Hematopoietic multipotent progenitor cell treated with erythropoietin and hydrocortisone succinate and interleukin-3 and kit ligand, for 4 days (in vitro differentiated cells): Measurements from ENCODE around the gene NEK3.
"Not testable (repeated sequence)": the region's sequence is repeated elsewhere in the genome, so short reads cannot be mapped to it uniquely, and the experiment has no call there.

Experiments used
- DNase-seq: peaks from one replicate; pipeline ENCODE4 v3.0.0-alpha.2; 2015

NEK3 gene

GRCh38 chr13:52169839-52170238, 10.4 kb upstream of the NEK3 start:
- DNase-seq = no peak

DNA sequence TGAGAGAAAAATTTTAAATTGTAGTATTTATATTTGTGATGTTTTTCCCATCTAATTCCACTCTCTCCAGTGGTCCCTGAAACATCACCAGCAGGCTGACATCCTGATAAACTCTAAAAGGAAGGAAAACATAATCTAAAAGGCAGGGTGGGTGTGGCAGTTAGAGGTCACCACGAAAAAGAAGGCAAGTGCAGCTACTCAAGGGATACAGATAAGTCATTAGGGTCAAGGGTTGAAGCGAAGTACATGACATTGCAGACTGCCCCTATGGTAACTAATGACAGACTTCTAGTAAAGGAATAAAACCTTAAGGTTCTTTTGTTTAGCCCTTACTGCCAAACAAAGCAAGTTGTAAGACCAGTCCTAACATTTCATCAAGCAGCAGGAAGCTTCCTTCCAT, 6.0 kb upstream of the NEK3 start:
- no peak for DNase-seq

DNA sequence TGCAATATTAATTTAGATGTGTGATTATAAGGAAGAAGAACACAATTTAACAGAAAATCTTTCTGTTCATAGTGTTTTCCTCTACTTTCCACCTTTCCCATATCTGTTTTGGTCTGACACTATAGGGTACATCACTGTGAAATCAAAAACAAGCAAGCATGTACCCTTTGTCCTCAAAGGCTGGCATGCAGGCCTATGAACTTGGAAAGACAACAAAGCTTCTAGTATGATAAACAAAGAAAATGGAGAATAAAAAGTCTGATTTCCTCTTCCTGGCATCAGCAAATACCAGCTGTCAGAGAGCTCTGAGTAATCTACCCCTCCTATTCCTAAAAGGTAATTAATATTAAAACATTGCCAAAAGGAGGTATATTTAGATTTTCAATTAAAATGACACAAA, 5.6 kb upstream of the NEK3 start:
- DNase-seq = no peak

- DNase-seq = not testable (repeated sequence)
Observed at GRCh38 chr13:52163878-52164277, 4.5 kb upstream of the NEK3 start.

DNA sequence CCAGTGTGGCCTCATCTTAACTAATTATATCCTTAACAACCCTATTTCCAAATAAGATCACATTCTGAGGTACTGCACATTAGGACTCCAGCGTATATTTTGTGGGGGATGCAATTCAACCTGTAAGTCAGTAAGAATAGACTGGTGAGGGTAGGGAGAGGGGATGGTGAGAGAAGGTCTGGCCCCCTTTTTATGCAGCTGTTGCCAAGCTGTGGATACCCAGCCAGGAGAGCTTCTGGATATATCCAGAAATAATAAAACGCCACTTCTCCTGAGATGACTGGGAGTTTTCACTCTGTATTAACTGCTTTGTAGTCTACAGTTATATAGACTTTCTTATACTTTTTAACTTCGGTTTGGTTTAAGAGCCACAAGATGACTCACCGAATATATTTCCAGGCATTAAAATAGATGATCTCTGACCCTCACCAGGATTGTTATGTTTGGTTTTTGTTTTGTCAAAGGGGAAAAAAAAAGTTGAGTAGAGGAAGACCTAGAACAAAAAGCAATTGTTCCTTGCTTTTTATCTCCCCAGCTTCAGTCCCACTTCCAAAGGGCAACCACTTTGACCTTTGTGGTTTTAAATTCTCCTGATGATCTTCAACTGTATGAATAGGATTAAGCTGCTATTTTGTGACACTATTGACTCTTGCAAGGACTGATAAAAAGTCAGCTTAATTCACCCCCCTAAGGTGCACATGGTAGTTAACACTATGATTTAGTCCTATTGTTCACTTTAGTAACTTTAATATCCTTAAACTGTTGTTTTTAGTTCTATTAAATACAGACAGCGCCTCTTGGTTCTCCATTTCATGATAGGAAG, 3.1 kb upstream of the NEK3 start:
- peak; percentile 46 for DNase-seq

DNA sequence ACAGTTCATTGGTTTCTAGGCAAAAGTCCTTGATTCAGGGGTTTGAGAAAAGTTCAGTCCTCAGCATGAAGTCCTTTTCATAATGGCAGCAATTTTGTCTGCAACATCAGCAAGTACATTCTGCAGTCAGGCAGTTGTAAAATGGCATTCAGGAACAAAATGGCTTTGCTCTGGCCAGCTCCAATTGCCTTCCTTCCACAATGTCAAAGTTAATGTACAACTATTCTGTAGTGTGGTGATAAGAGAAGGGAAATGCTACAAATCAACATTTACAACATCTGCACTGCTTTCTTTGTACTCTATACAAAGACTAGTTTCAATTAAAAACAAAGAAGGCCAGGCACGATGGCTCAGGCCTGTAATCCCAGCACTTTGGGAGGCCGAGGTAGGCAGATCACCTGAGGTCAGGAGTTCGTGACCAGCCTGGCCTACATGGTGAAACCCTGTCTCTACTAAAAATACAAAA, 1.8 kb upstream of the NEK3 start:
- peak; percentile 35 for DNase-seq

- DNase-seq = peak; percentile 33
Observed at GRCh38 chr13:52160506-52160905, 1.1 kb upstream of the NEK3 start.

DNA sequence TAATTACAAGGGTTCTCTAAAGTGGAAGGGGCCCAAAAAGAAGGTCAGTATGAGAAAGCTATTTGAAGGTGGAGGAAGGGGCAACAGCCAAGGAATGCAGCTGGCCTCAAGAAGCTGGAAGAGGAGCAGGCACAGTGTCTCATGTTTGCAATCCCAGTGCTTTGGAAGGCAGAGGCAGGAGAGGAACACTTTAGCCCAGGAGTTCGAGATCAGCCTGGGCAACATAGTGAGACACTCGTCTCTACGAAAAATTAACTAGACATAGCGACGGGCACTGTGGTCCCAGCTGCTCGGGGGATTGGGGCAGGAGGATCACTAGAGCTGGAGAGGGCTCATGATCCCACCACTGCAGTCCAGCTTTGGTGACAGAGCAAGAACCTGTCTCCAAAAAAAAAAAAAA, 656 bp upstream of the NEK3 start:
- DNase-seq = no peak

DNA sequence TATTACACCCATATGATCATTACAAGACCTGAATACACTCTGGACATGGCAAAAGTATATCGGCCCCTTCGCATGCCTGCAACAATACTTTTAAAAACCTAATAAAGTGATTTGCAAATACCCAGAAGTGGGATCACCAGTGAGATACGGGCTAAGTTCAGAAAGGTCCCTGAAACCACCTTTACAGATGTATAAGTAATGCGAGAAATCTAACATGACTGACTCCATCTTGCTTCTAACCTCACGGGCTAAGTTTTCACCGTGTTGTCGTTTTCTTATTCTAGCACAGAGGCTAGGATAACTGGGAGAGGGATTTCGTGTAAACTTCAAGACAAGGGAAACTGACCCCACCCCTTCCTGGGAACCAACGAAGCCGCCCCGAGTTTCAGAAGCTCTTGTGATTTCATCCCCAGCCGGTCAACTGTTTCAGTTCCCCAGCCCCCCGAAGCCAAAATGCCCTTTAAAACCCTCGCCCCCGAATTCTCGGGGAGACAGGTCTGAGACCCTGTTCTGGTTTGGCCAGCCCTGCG, 703 bp downstream of the NEK3 start:
- no peak for DNase-seq

GRCh38 chr13:52156724-52157261, 2.6 kb downstream of the NEK3 start:
- DNase-seq = no peak

DNA sequence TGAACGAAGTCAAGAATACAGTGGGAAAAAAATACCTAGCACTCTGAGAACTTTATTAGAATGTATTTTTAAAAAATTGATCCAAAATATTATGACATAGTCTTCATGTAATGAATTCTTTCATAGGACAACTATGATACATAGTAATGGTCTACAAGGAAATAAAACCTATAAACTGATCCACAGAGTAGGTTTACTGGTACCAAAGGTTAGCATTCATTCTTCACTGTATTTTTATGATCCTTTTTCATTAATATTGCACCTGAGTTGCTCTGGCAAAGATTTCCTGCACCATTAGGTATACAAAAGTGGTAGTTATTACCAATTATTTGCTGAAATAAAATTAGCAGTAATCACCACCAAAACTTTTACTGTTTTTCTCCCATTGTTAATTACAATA, 4.2 kb downstream of the NEK3 start:
- DNase-seq = no peak

DNA sequence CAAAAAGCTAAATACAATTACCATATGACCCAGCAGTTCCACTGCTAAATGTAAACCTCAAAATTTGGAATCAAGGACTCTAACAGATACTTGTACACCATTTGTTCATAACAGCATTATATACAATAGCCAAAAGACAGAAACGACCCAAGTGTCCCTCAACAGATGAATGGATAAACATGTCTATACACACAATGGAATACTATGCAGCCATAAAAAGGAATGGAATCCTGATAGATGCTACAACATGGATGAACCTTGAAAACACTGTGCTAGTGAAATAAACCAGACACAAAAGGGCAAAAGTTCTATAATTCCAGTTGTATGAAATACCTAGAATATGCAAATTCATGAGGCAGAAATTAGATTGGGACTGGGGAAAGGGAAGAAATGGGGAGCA, 12.2 kb downstream of the NEK3 start:
- no peak for DNase-seq

- DNase-seq = no peak
Observed at GRCh38 chr13:52141299-52141698, 18.1 kb downstream of the NEK3 start.

- DNase-seq = no peak
Observed at GRCh38 chr13:52137489-52137888, 21.9 kb downstream of the NEK3 start.

DNA sequence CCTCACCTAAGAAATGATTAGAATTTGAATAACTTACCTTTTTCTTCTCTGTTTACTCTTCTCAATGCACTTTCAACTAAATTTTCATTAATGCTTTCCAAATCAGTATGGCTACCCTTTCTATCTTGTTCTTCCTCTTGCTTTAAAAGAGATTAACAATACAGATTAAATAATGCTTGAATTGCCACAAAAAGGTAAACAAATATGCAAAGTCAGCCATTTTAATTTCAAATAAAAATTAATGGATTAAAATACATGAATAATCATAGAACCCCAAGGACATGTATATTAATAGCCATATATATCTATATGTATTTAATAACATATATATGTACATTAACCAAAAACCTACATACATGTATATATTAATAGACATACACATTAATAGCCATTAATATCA, 22.6 kb downstream of the NEK3 start:
- no peak for DNase-seq

DNA sequence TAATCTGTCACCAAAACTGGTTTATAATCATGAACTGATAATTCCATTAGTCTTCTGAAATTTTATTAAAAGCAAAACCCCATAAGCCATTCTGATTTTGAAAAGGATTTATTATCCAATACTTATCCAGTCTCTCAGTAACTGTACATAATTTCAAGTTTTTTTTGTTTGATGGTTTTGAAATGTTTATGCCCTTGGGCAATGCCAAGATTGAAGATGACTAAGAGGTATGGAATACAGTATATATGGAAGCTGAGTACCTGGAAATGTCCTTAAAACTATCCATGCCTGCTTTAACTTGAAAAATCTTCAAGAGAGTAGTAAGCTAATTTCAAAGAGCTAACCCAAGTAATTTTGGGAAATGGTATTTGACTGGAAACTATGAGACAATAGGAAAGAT, 28.8 kb downstream of the NEK3 start:
- DNase-seq = no peak

- DNase-seq = peak; percentile 77
Observed at GRCh38 chr13:52128714-52129700, 30.4 kb downstream of the NEK3 start, which contains the start of gene NEK5. Gene NEK5, minus strand, starts transcription at chr13:52129073. Its CDS starts 1,591 bp downstream, at chr13:52127482.

- peak; percentile 82 for DNase-seq
Observed at GRCh38 chr13:52127783-52128702, 31.4 kb downstream of the NEK3 start.

DNA sequence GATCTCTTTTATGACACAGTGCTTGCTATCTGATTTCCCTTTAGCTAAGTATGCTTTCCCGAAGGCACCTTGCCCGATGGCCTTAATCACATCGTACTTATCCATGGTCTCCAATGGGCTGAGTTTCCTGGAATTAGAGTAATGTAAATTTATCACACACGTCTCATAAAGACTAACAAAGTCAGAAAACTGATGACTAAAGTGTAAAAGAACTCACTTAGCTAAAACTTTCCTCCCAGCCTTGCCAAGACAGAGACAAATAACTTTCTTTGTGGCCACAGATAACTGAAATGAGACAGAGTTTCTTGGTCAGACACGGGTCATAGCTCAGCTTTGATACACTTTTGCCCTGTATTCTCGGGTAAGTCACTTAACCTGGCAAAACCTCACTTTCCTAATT, 32.0 kb downstream of the NEK3 start:
- DNase-seq = no peak

GRCh38 chr13:52125547-52125946, 33.9 kb downstream of the NEK3 start:
- DNase-seq = peak; percentile 46

DNA sequence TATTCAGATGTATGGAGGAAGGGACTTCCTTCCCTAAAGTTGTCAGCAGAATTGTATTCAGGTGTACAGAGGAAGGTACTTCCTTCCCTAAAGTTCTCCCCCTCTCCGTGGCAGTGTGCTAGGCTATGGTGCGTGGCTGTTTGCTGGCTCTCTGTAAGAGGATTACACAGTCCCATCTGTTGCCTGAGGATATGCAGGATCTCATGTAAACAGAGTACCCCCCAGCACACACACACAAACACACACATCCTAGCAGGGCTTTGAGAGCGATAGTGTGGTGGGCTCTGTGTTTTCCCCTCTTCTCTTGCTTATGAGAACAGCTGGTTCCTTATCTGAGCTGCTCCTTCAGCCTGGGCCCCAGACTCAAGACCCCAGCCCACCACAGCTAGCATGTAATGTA, 40.8 kb downstream of the NEK3 start:
- DNase-seq = no peak

- DNase-seq = no peak
Observed at GRCh38 chr13:52118095-52118494, 41.3 kb downstream of the NEK3 start.
